HG03571 (cell line): ENCODE results near the gene RBM39.
"Not testable (repeated sequence)": the region's sequence is repeated elsewhere in the genome, so short reads cannot be mapped to it uniquely, and the experiment has no call there.

Source experiments
- ATAC-seq: cut with Tn5 transposase; IDR thresholded peaks from one replicate; pipeline ENCODE4 v1.9.1; 2021; ENCODE audit not compliant: unreplicated experiment

RBM39 gene

DNA sequence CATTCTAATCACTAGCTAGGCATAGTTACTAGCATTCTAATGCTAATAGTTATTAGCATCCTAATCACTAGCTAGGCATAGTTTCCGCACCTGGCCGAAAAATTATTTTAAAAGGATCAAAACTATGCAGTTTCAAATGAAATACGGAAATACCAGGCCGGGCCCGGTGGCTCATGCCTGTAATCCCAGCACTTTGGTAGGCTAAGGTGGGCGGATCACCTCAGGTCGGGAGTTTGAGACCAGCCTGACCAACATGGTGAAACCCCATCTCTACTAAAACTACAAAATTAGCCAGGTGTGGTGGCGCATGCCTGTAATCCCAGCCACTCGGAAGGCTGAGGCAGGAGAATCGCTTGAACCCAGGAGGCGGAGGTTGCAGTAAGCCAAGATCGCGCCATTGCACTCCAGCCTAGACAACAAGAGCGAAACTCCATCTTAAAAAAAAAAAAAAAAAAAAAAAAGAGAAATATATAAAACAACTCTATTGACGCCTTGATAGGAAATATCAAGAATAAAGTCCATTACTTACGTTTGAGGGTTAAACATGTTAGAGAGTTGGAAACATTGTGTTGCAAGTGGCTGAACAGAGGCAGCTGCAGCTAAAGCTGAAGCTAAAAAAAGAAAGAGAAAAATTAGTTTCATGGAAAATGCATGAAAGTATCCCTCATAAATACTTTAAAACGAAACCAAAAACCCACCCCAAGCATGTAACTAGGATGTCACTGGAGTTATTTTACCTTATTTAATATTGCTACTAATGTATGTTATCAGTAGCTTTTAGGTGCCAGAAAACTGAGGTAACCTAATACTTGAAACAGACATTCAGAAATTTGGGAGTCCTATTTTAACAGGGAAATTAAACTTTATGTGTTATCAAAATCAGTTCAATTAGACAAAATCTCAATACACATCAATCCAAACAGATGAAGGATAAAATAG is 35.2 kb downstream of the RBM39 start:
- not testable (repeated sequence) for ATAC-seq

DNA sequence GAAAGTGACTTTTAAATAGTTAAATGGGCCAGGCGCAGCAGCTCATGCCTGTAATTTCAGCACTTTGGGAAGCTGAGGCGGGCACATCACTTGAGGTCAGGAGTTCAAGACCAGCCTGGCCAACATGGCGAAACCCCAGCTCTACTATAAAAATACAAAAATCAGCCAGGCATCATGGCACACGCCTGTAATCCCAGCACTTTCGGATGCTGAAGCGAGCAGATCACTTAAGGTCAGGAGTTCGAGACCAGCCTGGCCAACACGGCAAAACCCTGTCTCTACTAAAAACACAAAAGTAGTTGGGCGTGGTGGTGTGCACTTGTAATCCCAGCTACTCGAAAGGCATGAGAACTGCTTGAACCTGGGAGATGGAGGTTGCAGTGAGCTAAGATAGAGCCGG is 36.2 kb downstream of the RBM39 start:
- not testable (repeated sequence) for ATAC-seq

DNA sequence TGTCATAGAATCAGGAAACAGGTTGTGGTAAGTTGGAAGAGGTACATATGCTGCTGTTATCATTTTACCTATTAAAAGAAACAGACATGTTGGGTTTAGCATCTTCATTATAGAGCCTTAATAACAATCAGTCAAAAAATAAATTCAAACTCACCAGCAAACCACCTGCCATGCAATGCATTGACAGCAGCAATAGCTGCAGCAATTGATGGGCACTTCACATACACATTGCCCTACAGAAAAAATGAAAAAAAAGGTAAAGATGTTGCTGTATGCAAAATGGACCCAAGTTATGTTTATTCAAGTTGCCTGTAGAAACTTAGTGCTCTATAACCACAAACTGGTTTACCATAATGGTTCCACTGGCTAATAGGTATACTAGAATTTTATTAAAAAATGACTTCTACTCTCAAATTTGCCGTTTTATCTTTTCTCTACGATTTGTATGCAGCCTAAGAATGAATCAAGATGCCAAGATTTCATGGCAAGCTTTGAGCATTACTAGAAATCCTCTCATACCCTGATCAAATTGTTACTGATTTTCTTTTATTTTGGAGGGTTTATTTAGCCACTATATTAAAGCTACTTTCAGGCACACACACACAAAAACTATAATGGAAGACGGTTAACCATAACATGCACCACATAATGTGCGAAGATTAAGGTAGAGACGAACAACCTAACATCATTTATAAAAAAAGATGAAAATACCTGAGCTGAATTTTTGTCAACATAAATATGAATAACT is 37.4 kb downstream of the RBM39 start:
- ATAC-seq, result no peak

DNA sequence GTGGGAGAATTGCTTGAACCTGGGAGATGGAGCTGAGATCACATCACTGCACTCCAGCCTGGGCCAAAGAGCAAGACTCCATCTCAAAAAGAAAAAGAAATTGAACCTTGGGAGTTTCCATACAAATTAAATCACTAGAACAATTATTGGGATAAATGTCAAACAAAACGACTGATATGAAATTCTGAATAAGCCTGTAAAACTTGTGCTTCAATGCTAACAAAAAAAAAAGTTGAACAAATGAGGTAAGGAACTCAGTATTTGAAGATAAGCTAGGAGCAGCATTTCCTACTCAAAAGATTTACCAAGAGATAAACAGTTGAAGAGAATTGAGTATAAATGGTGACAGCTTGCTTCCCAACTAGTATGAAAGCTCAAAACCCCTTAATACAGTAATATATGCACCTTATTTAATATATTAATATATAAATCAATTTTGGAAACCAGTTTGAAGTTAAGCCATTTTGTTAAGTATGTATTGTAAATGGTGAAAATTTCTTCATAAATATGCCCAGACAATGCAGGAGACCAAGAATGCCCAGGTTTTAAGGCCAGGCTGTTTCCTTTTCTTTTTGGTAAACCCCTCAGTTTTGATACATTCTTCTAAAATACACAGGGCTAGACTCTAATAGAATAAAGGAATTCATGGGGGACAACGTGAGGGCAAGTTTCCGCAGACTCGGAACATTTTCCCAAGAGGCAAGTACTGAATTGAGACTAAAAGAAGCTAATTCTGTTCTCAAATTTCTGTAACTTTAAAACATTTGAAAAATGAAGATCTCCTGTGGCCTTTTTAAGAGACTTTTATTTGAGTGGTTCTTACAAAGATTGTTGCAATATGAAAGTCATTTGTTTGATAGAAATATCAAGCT is 39.0 kb downstream of the RBM39 start:
- no peak for ATAC-seq

DNA sequence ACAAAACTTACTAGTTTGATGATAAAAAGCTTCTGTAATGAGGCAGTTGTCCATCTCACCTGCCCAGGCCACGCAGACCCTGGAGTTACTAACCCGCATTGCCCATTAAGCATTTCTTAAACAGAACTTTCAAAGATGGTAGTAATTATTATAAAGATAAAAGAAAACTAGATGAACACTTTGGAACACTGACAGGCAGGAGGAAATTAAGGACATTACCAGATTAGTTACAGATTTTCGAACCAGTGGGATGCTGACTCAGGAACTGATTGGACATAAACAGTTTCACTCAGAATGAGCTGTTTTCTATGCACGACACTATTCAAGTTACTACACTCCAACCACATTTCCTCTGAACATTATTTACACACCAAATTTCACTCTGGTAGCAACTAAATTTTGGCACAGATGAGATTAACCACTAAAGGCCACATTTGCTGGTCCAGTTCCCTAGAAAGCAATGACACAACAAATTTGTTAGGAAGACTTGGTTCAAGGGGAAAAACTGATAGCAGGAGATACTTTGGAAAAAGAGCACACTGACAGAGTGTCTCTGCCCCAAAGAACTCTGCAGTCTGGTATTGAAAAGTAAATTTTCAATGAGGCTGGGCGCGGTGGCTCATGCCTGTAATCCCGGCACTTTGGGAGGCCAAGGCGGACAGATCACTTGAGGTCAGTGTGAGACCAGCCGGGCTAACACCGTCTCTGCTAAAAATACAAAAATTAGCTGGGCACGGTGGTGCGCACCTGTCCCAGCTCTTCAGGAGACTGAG is 39.8 kb downstream of the RBM39 start:
- ATAC-seq, result no peak

DNA sequence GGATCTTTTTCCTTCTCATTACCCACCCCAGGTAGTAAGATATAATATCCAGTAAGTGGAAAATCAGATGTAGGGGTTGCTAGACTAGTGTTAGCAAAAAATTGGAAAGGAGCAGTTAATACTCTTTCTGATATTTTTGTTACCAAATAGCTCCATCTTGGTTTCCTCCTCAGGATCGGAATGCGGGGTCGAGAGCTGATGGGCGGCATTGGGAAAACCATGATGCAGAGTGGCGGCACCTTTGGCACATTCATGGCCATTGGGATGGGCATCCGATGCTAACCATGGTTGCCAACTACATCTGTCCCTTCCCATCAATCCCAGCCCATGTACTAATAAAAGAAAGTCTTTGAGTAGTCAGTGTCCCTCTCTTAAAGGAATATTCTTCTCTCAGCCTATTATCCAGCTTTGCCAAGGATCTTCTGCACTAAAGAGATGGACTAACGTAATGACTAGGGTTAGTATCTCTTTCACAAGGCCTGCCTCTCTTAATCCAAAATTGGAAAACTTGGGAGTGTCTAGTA is 41.4 kb downstream of the RBM39 start:
- no peak for ATAC-seq

DNA sequence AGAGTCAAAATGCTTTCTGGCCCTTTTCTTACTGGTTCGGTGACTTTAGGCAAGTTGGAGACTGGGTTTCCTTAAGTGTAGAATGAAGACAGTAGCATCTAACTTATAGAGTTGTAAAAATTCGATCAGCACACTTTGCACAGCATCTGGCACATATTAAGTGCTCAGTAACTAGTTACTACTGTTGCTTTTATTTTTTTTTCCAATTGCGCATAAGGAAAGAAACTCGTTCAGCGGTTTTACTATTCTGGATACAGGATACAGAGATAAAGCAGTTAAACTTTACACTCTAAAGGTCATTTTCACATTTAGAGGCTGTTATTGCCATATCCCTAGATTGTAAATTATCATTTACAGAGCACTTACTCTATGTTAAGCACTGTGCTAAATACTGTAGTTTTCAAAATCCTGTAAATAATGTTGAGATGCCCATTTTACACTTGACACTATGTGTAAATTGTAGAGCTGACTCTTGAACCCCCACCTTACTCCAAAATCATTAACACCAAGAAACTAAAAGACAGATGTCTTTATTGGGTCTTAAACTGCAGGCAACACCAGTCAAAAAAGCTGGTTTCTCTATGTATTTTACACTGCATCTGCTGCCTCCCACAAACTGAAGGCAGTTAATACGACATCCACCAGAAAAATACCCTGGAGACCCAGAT is 42.0 kb downstream of the RBM39 start:
- ATAC-seq, result no peak

DNA sequence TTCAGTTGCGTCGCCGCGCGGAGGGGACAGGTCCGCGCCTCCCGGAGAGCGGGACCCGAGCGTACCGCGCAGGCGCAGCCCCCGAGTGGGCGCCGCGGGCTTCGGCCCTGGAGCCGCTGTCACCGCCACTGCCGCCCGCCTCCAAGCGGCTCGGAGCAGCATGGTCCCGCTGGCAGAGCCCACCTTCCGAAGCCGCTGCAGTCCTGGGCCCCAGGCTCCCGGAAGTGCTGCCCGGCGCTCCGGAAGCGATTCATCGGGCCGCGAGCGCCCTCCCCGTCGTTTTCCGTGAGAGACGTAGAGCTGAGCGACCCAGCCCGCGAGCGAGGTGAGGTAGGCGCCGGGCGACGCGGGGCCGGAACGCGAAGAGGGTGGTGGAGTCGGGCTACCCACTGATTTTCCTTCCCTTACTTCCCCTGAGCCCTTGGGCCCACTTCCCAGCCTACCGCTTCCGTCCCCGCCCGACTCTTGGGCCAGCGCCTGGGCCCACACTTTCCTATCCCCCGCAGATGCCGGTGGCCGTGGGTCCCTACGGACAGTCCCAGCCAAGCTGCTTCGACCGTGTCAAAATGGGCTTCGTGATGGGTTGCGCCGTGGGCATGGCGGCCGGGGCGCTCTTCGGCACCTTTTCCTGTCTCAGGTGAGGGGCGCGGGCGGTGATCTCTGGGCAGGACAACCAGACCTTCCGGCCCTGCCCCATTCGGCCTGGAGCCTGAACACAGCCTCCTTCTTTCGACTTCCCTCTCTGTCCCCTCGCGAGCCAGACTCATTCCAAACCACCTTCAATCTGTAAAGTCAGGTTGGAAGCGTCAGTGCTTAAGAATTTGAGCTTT is 42.7 kb downstream of the RBM39 start, which contains the start of the genes NFS1 and ROMO1:
Gene NFS1, minus strand, starts transcription at position 226 of the 830 bp plus-strand sequence. Its CDS starts 64 bp downstream, at position 162.
Gene ROMO1, plus strand, starts transcription at position 279 of the 830 bp plus-strand sequence. Its CDS starts 228 bp downstream, at position 507.
- ATAC-seq, result peak; percentile 62

DNA sequence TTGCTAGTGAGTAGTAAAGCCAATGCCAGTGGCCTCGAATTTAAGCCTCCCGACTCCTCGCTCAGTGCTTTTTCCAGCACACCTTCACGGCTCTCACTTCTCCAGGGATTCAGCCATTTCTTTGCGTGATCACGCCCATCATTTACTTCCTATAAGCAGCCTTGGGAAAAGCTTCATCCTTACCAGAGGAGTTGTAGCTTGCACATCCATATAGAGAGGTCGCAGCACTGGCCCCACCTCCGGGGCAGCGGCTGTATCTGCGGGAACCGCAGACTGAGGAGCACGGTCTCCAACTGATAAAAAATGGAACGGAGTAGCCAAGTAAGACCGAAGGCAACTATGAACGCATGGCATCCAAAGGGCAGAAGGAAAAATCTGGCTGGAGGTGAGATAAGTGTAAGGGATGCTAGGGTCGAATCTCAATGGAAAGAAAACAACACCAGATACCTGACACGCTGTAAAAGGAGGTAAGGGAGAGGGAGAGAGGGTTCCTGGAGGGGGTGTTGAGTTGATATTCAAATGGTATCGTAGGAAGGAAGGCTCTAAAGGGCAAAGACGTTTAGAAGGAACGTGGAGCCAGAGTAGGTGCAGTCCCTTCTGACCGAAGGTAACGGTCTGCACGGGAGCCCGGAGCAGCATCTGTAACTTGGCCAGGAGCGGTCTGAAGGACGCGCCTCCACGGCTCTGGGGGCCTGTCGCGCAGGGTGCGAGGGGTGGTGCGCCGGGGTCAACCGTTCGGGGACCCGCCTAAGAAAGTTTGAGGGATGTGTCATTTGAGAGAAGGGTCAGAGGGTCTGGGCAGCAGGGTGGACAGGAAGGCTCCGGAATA is 43.5 kb downstream of the RBM39 start:
- peak; percentile 13 for ATAC-seq

DNA sequence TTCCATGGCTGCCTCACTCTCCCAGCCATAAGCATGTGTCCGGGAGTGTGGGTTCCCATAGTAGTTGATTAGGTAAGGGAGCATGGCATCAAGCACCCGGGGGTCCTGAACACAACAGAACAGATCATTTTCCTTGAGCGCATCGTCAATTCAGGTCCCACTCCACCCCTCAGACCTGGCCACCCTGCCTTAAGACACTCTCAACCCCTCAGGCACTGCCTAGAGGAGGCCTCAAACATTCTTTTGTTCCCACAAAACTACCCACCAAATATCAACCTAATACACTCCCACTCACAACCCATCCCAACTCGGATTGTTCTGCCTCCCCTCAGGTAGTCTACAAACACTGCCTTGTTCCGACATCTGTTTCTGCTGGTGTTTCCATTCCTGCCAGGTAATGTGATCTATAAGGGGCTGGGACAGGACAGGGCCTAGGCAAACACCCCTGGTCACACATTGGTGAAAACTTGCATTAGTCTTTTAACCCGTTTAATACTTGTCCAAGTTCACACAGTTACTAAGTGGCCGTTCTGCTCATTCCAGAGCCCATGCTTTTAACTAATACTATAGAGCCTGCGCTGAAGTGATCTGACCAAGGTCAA is 44.3 kb downstream of the RBM39 start:
- ATAC-seq, result no peak

DNA sequence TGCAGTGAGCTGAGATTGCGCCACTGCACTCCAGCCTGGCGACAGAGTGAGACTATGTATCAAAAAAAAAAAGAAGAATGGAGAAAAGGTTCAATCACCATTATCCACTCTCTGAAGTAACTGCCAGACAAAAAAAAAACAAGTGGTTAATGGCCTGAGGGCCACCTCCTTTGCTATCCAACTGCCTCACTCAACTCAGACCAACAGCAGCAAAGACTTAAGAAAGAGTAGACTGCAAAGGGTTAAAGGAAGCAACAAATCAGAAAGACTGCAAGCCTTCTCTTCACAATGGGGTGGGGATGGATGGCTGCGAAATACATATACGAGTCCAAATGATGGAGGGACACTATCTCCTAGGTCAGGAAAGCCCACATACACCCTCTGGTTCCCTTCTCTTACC is 46.1 kb downstream of the RBM39 start:
- no peak for ATAC-seq

DNA sequence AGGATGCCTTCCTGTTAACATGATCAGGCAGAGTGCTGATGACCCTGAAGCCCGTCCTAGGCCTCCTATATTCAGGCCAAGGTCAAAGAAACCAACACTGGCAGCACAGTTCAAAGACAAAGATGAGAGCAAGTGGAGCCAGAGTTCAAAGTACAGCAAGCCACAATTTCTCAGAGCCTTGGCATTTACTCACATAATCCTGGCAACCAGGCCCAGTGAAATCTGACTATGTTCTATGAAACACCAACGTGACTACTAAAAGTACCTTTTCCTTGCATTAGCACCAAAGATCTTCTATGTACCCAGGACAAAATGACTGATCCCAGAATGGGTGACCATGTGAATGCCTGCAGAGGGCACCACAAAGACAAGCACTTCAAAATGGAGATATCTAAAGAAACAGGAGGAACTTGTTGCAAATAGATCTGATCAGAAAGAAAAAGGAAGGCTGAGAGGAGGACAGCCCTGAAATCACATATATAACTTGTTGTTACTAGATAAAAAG is 46.8 kb downstream of the RBM39 start:
- no peak for ATAC-seq

DNA sequence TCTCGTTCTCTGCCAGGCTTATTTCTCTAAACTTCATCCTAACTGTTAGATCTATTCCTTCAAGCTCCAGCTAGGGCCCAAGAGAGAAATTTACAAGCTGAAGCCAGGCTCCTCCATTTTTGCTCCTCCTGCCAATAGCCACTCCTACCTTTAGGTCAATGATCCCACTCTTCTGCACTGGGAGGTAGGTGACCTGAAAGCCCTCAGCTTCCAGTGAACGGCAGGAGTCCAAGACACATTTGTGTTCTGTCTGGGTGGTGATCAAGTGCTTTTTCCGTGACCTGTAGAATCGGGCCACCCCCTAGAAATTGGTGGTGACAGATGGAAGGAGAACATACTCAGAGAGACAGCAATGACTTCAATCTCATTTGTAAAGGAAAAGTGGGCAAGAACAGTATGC is 51.8 kb downstream of the RBM39 start:
- no peak for ATAC-seq

DNA sequence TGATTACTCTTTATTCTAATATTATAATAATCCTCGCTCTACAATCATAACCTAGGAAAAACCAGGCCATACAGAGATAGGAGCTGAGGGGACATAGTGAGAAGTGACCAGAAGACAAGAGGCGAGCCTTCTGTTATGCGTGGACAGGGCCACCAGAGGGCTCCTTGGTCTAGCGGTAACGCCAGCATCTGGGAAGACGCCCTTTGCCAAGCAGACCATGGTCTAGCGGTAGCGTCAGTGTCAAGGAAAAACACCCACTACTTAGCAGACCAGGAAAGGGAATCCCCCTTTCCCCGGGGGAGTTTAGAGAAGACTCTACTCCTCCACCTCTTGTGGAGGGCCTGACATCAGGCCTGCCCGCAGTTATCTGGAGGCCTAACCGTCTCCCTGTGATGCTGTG is 55.2 kb downstream of the RBM39 start:
- not testable (repeated sequence) for ATAC-seq

DNA sequence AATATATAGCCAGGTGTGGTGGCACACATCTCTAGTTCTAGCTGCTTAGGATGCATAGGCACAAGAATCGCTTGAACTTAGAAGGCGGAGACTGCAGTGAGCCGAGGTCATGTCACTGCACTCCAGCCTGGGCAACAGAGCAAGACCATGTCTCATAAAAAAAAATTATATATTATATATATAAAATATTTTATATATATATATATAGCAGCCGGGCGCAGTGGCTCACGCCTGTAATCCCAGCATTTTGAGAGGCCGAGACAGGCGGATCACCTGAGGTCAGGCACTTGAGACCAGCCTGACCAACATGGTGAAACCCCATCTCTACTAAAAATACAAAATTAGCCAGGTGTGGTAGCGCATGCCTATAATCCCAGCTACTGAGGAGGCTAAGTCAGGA is 56.7 kb downstream of the RBM39 start:
- ATAC-seq, result not testable (repeated sequence)

DNA sequence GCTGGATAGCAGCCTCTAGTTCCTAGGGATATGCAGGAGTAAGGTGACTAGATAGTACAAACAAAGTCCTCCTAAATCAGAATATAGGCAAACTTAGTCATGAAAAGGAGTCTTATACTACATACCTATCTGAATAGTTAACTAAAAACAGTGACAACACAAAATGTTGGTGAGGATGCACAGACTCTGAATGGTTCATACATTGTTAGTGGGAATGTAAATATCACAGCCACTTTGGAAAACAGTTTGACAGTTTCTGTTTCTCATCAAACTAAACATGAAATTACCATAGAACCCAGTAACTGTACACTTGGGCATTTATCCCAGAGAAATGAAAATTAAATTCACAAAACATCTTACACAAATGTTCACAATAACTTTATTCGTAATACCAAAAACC is 60.1 kb downstream of the RBM39 start:
- ATAC-seq, result no peak
